AG04449 (cell line): ENCODE measurements around the gene ROPN1B.
"Not testable (repeated sequence)": the region's sequence is repeated elsewhere in the genome, so short reads cannot be mapped to it uniquely, and the experiment has no call there.

Experiments used
- CTCF ChIA-PET: fragments of 350-600 bp; formaldehyde crosslinking; extraction: SDS; loops from one replicate; lab custom pipeline; 2021; ENCODE audit warnings: antibody characterized with exemption; lab: Yijun Ruan, JAX
- POLR2A ChIA-PET: fragments of 400-600, 350-600 bp; formaldehyde crosslinking; extraction: SDS; loops from one replicate; lab custom pipeline; 2020; ENCODE audit warnings: antibody characterized with exemption, inconsistent platforms; lab: Yijun Ruan, JAX
- DNase-seq: peaks from one replicate; pipeline ENCODE4 v3.0.0-alpha.2; 2010; ENCODE audit warnings: low read depth, low spot score
- H3K4me3 ChIP-seq: 2 replicates; pipeline ENCODE4 v1.5.1; 2011; ENCODE audit warnings: low read depth, mild to moderate bottlenecking, control low read depth, low read length
- CTCF ChIP-seq: IDR thresholded peaks from one replicate; pipeline ENCODE4 v1.5.1; 2011; ENCODE audit warnings: mild to moderate bottlenecking, moderate library complexity, low read length, control low read depth, inconsistent platforms; ENCODE audit not compliant: insufficient read depth; ENCODE audit errors: missing control alignments

ROPN1B gene

GRCh38 chr3:125968701-125969592 lies at the start of gene ROPN1B:
Gene ROPN1B, plus strand, starts transcription at chr3:125969178. Its CDS starts 2,877 bp downstream, at chr3:125972055.
- POLR2A ChIA-PET, H3K4me3 ChIP-seq, DNase-seq, CTCF ChIA-PET: not testable (repeated sequence)

GRCh38 chr3:125920191-125920590 lies 48.8 kb upstream of the ROPN1B start:
- CTCF ChIA-PET: interaction anchor here (1.6 kb wide), 1 partner anchor 153 kb away, joined by 3 read pairs; no protein-coding TSS in a partner anchor
- POLR2A ChIA-PET, DNase-seq, H3K4me3 ChIP-seq: not testable (repeated sequence)

- POLR2A ChIA-PET, H3K4me3 ChIP-seq, DNase-seq: not testable (repeated sequence)
- CTCF ChIA-PET: interaction anchor here (0.6 to 1.6 kb wide), 3 partner anchors 154 to 257 kb away, joined by 3 read pairs; no protein-coding TSS in a partner anchor
Observed at GRCh38 chr3:125920751-125921279, 48.2 kb upstream of the ROPN1B start.

GRCh38 chr3:125921712-125922111 lies 47.3 kb upstream of the ROPN1B start:
- POLR2A ChIA-PET, H3K4me3 ChIP-seq, DNase-seq, CTCF ChIA-PET: not testable (repeated sequence)

- H3K4me3 ChIP-seq, POLR2A ChIA-PET, DNase-seq, CTCF ChIA-PET: not testable (repeated sequence)
Observed at GRCh38 chr3:125923324-125924115, 45.5 kb upstream of the ROPN1B start.

- H3K4me3 ChIP-seq, POLR2A ChIA-PET, DNase-seq, CTCF ChIA-PET: not testable (repeated sequence)
Observed at GRCh38 chr3:125924276-125924675, 44.7 kb upstream of the ROPN1B start.

- DNase-seq, CTCF ChIA-PET, POLR2A ChIA-PET, H3K4me3 ChIP-seq: not testable (repeated sequence)
Observed at GRCh38 chr3:125925727-125926126, 43.3 kb upstream of the ROPN1B start.

- CTCF ChIA-PET: interaction anchor here (1.2 kb wide), 1 partner anchor 205 kb away, joined by 5 read pairs; no protein-coding TSS in a partner anchor
- DNase-seq, POLR2A ChIA-PET, H3K4me3 ChIP-seq: not testable (repeated sequence)
- peak; percentile 27 for TF ChIP-seq CTCF
Observed at GRCh38 chr3:125928771-125929545, 40.0 kb upstream of the ROPN1B start.

- H3K4me3 ChIP-seq, POLR2A ChIA-PET, DNase-seq: not testable (repeated sequence)
- CTCF ChIA-PET: interaction anchor here (1.2 kb wide), 1 partner anchor 204 kb away, joined by 5 read pairs; no protein-coding TSS in a partner anchor
Observed at GRCh38 chr3:125929765-125930164, 39.2 kb upstream of the ROPN1B start.

- POLR2A ChIA-PET, DNase-seq, H3K4me3 ChIP-seq: not testable (repeated sequence)
- CTCF ChIA-PET: interaction anchor here (0.6 kb wide), 1 partner anchor 47 kb away, joined by 3 read pairs; no protein-coding TSS in a partner anchor
Observed at GRCh38 chr3:125931355-125931880, 37.6 kb upstream of the ROPN1B start.

- H3K4me3 ChIP-seq, POLR2A ChIA-PET, DNase-seq: not testable (repeated sequence)
- CTCF ChIA-PET: interaction anchor here (0.8 kb wide), 1 partner anchor 11 kb away, joined by 3 read pairs; no protein-coding TSS in a partner anchor
Observed at GRCh38 chr3:125933397-125934173, 35.4 kb upstream of the ROPN1B start.

- POLR2A ChIA-PET, DNase-seq, H3K4me3 ChIP-seq, CTCF ChIA-PET: not testable (repeated sequence)
Observed at GRCh38 chr3:125935252-125935874, 33.6 kb upstream of the ROPN1B start.
